NCI-H748 (cell line): ENCODE results near the gene CIROP.
"Not testable (repeated sequence)": the region's sequence is repeated elsewhere in the genome, so short reads cannot be mapped to it uniquely, and the experiment has no call there.

Source experiments
- DNase-seq: peaks from one replicate; lab custom pipeline; 2025; ENCODE audit not compliant: unreplicated experiment; lab: John Stamatoyannopoulos, UW

Gene CIROP

GRCh38 chr14:23115039-23115731 lies 10.4 kb upstream of the CIROP start:
- no peak for DNase-seq

- DNase-seq: no peak
Measured at GRCh38 chr14:23114669-23115038, 9.9 kb upstream of the CIROP start.

GRCh38 chr14:23114120-23114458 lies 9.3 kb upstream of the CIROP start:
- DNase-seq: no peak

- DNase-seq: no peak
Measured at GRCh38 chr14:23113431-23114119, 8.8 kb upstream of the CIROP start.

- DNase-seq: no peak
Measured at GRCh38 chr14:23112359-23113178, 7.8 kb upstream of the CIROP start.

GRCh38 chr14:23110579-23111365 lies 6.0 kb upstream of the CIROP start:
- no peak for DNase-seq

- DNase-seq: no peak
Measured at GRCh38 chr14:23109769-23110168, 5.0 kb upstream of the CIROP start.

GRCh38 chr14:23108169-23108568 lies 3.4 kb upstream of the CIROP start:
- DNase-seq: not testable (repeated sequence)

GRCh38 chr14:23107620-23108019 lies 2.8 kb upstream of the CIROP start:
- not testable (repeated sequence) for DNase-seq

GRCh38 chr14:23106747-23107045 lies 1.9 kb upstream of the CIROP start:
- DNase-seq: no peak

- DNase-seq: no peak
Measured at GRCh38 chr14:23105348-23105824, 597 bp upstream of the CIROP start.

GRCh38 chr14:23104070-23104590 lies 659 bp downstream of the CIROP start:
- DNase-seq: no peak

- no peak for DNase-seq
Measured at GRCh38 chr14:23103581-23103980, 1.2 kb downstream of the CIROP start.

- DNase-seq: no peak
Measured at GRCh38 chr14:23102801-23103200, 2.0 kb downstream of the CIROP start.

- DNase-seq: no peak
Measured at GRCh38 chr14:23101986-23102625, 2.7 kb downstream of the CIROP start.

- no peak for DNase-seq
Measured at GRCh38 chr14:23101213-23101970, 3.4 kb downstream of the CIROP start.

GRCh38 chr14:23099212-23099861 lies 5.5 kb downstream of the CIROP start:
- no peak for DNase-seq

- DNase-seq: no peak
Measured at GRCh38 chr14:23097786-23098185, 7.0 kb downstream of the CIROP start.
